ENCODE measurements around the gene AGAP6. TPM values are rescaled to one million over a fixed set of nuclear protein-coding genes. Genes with fewer than 3 reads are reported as not detected.
"Not testable (repeated sequence)": the region's sequence is repeated elsewhere in the genome, so short reads cannot be mapped to it uniquely, and the experiment has no call there.

AGAP6 gene
- 8.3 and 11.6 TPM in 2 replicates for total RNA-seq
- 12.2 TPM for polyA plus RNA-seq (2012)

- DNase-seq (ENCODE audit: low read depth), result not testable (repeated sequence)
Measured at GRCh38 chr10:49988376-49988775, at the start of gene AGAP6. Gene AGAP6, plus strand, starts transcription at chr10:49988406. Its CDS starts 310 bp downstream, at chr10:49988716.

- DNase-seq (ENCODE audit: low read depth), result peak; percentile 86
Measured at GRCh38 chr10:49941447-49942338, 46.5 kb upstream of the AGAP6 start, which contains the start of the genes PARG and TIMM23B. Gene PARG, minus strand, starts transcription at chr10:49942027. Its CDS starts 302 bp downstream, at chr10:49941725. Gene TIMM23B, plus strand, starts transcription at chr10:49942053. Its CDS starts 142 bp downstream, at chr10:49942195.

- peak; percentile 9 for DNase-seq (ENCODE audit: low read depth)
Measured at GRCh38 chr10:49942339-49942705, 45.9 kb upstream of the AGAP6 start.

- DNase-seq (ENCODE audit: low read depth), result not testable (repeated sequence)
Measured at GRCh38 chr10:49943607-49944006, 44.6 kb upstream of the AGAP6 start.

GRCh38 chr10:49948142-49948541 lies 40.1 kb upstream of the AGAP6 start:
- not testable (repeated sequence) for DNase-seq (ENCODE audit: low read depth)

GRCh38 chr10:49948737-49949136 lies 39.5 kb upstream of the AGAP6 start:
- not testable (repeated sequence) for DNase-seq (ENCODE audit: low read depth)

- not testable (repeated sequence) for DNase-seq (ENCODE audit: low read depth)
Measured at GRCh38 chr10:49952006-49952405, 36.2 kb upstream of the AGAP6 start.

- DNase-seq (ENCODE audit: low read depth), result peak; percentile 17
Measured at GRCh38 chr10:49953122-49953521, 35.1 kb upstream of the AGAP6 start.

- not testable (repeated sequence) for DNase-seq (ENCODE audit: low read depth)
Measured at GRCh38 chr10:49970331-49970857, 17.8 kb upstream of the AGAP6 start.

GRCh38 chr10:49971466-49971865 lies 16.7 kb upstream of the AGAP6 start:
- not testable (repeated sequence) for DNase-seq (ENCODE audit: low read depth)

GRCh38 chr10:49972094-49972493 lies 16.1 kb upstream of the AGAP6 start:
- not testable (repeated sequence) for DNase-seq (ENCODE audit: low read depth)

GRCh38 chr10:49977756-49978155 lies 10.4 kb upstream of the AGAP6 start:
- not testable (repeated sequence) for DNase-seq (ENCODE audit: low read depth)

- DNase-seq (ENCODE audit: low read depth), result not testable (repeated sequence)
Measured at GRCh38 chr10:49987207-49987606, 999 bp upstream of the AGAP6 start.

GRCh38 chr10:49995321-49995720 lies 7.1 kb downstream of the AGAP6 start:
- not testable (repeated sequence) for DNase-seq (ENCODE audit: low read depth)

- not testable (repeated sequence) for DNase-seq (ENCODE audit: low read depth)
Measured at GRCh38 chr10:50014024-50014423, 25.8 kb downstream of the AGAP6 start.

GRCh38 chr10:50015596-50016220 lies 27.5 kb downstream of the AGAP6 start:
- DNase-seq (ENCODE audit: low read depth), result peak; percentile 18

GRCh38 chr10:50016926-50017325 lies 28.7 kb downstream of the AGAP6 start:
- not testable (repeated sequence) for DNase-seq (ENCODE audit: low read depth)

GRCh38 chr10:50017646-50018045 lies 29.4 kb downstream of the AGAP6 start:
- DNase-seq (ENCODE audit: low read depth), result not testable (repeated sequence)

- peak; percentile 26 for DNase-seq (ENCODE audit: low read depth)
Measured at GRCh38 chr10:50019279-50019678, 31.1 kb downstream of the AGAP6 start.

GRCh38 chr10:50020451-50021024 lies 32.3 kb downstream of the AGAP6 start:
- not testable (repeated sequence) for DNase-seq (ENCODE audit: low read depth)

- DNase-seq (ENCODE audit: low read depth), result no peak
Measured at GRCh38 chr10:50021646-50022045, 33.4 kb downstream of the AGAP6 start.

All from myocyte (in vitro differentiated cells).